Placental epithelial cell (primary cell): ENCODE data around the gene ATG12. TPM values are rescaled to one million over a fixed set of nuclear protein-coding genes. Genes with fewer than 3 reads are reported as not detected.

ENCODE experiments used
- total RNA-seq: library from RNA; depleted of rRNA; stranded (reverse); fragments of >200 nt; gene quantifications from 2 replicates; pipeline ENCODE4 v1.2.3, GENCODE V29; 2012

The ATG12 gene
- 56.1 and 62.9 TPM in 2 replicates for total RNA-seq

DNA sequence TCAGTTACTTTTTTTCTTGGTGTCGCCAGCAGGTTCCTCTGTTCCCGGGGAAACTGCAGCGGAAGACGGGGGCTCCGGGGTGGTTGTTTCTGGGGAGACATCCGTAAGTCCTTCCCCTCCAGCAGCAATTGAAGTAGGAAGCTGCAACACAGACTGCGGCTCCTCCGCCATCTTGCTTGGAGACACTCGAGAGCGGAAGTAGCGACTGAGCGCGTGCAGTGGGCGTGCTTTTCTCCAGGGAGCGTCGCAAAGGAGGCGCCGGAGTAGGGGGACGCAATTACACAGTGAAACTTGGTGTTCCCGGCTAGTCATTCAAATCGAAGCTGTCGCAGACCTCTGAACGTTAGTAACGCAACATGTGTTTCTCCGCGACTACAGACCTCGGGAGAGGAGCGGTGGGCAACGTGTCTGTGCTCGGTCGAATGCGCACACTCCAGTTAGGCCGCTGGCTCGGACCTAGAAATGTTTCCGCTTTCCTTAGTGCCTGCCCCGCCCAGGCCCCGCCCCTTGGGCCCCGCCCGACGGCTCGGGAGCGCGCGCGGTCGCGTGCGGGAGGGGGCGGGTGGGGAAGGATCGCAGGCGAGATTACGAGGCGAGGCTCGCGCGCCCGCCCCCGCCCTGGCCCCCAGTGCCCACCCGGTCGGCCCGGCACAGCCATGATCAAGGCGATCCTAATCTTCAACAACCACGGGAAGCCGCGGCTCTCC is at the start of gene ATG12, which contains the start of gene AP3S1:
Gene ATG12 (minus strand): TSS at position 184 of the 707 bp plus-strand sequence. CDS start 13 bp downstream, at position 171.
Gene AP3S1 (plus strand): TSS at position 554 of the 707 bp plus-strand sequence. CDS start 103 bp downstream, at position 657.

DNA sequence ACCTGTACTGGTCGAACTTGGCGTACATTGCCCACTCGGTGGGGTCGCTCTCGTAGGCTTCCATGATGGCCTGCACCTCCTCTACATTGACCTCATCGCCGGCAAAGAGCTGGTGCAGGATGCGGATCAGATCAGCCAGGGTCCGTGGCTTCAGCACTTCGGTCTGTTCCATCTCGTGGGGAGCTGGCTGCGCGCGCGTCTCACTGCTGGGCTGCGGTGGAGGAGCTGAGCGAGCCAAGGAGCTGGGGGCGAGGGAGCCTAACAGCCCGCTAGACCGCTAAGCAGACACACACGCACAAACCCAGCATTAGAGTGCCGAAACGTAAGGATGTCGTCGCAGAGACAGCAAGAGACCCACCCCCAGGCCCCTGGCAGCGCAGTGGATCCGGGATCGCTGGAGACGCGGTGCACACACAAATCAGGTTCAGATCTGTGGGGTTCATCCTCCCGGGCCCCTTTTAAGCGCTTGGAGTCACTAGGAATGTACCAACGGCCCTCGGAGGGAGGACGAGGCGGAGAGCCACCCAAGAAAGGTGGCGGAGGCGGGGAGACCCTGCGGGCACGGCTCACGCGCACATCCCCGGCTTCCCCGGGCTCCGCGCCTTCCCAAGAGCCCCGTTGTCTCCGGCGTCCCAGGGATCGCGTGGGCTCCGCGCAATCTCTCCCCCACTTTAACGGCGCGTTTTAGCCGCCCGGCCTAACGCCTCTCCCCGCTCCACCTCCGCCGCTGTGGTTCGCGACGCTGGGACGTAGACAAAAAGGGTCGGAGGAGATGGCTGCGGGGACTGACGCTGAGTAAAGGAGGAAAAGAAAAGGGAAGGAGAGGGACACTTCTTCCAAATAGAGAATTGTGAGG is 24.9 kb downstream of the ATG12 start, which contains the start of gene CDO1:
Gene CDO1 (minus strand): TSS at position 434 of the 856 bp plus-strand sequence. CDS start 262 bp downstream, at position 172.

Other genes starting within 250 kb of the ATG12 start
- 2.4 and 3.3 TPM in 2 replicates for gene TICAM2, start 239.1 kb downstream of the ATG12 start, total RNA-seq
- gene TMED7, start 215.5 kb downstream of the ATG12 start, total RNA-seq, result 82.1 and 209 TPM in 2 replicates
- gene CDO1, start 24.9 kb downstream of the ATG12 start, total RNA-seq, result 0.54 and 1.6 TPM in 2 replicates
- gene AP3S1, start 370 bp upstream of the ATG12 start, total RNA-seq, result 96.2 and 97.0 TPM in 2 replicates
- under 0.01 TPM in 1 of 2 replicates, not detected in the other for gene LVRN, start 120.9 kb upstream of the ATG12 start, total RNA-seq
- gene ARL14EPL, start 190.9 kb upstream of the ATG12 start, total RNA-seq, result not detected in 2 replicates
- gene COMMD10, start 243.5 kb upstream of the ATG12 start, total RNA-seq, result 22.8 and 28.3 TPM in 2 replicates